Right renal cortex interstitium (tissue), 3 donors: ENCODE data around the gene HIVEP3. TPM values are rescaled to one million over a fixed set of nuclear protein-coding genes. Genes with fewer than 3 reads are reported as not detected.

Experiments
- DNase-seq, 3 donors: peaks; one replicate each; pipeline ENCODE4 v3.0.0-alpha.2; 2013; ENCODE audit warnings: low read depth in 3 of 3, low spot score in 2 of 3
- polyA plus RNA-seq, 3 donors: library from polyadenylated mRNA; unstranded; fragments of 120-200 nt; gene quantifications; one replicate each; pipeline ENCODE4 v1.2.1, GENCODE V29; 2013; ENCODE audit not compliant: insufficient read length in 3 of 3

The HIVEP3 gene
- polyA plus RNA-seq, 3 donors: 3.6 to 4.9 (median 4.0) TPM

- DNase-seq: no peak
Observed at GRCh38 chr1:41642922-41643821, 275.6 kb downstream of the HIVEP3 start.

GRCh38 chr1:41641941-41642527 lies 276.7 kb downstream of the HIVEP3 start:
- DNase-seq: no peak

- DNase-seq: no peak
Observed at GRCh38 chr1:41641475-41641814, 277.3 kb downstream of the HIVEP3 start.

GRCh38 chr1:41640756-41641474 lies 277.8 kb downstream of the HIVEP3 start:
- no peak for DNase-seq

- no peak for DNase-seq
Observed at GRCh38 chr1:41640141-41640751, 278.5 kb downstream of the HIVEP3 start.

- no peak for DNase-seq
Observed at GRCh38 chr1:41639332-41639936, 279.3 kb downstream of the HIVEP3 start.

- no peak for DNase-seq
Observed at GRCh38 chr1:41638086-41639024, 280.4 kb downstream of the HIVEP3 start.

- DNase-seq: no peak
Observed at GRCh38 chr1:41637367-41637766, 281.4 kb downstream of the HIVEP3 start.

- no peak for DNase-seq
Observed at GRCh38 chr1:41633764-41634163, 285.0 kb downstream of the HIVEP3 start.

GRCh38 chr1:41632781-41633575 lies 285.7 kb downstream of the HIVEP3 start:
- no peak for DNase-seq

GRCh38 chr1:41631971-41632370 lies 286.8 kb downstream of the HIVEP3 start:
- DNase-seq: no peak

- no peak for DNase-seq
Observed at GRCh38 chr1:41631154-41631553, 287.6 kb downstream of the HIVEP3 start.

- no peak for DNase-seq
Observed at GRCh38 chr1:41629571-41629970, 289.2 kb downstream of the HIVEP3 start.

- no peak for DNase-seq
Observed at GRCh38 chr1:41629141-41629540, 289.6 kb downstream of the HIVEP3 start.

GRCh38 chr1:41627491-41628280 lies 291.0 kb downstream of the HIVEP3 start:
- no peak for DNase-seq

GRCh38 chr1:41626616-41627375 lies 291.9 kb downstream of the HIVEP3 start:
- DNase-seq: no peak

- DNase-seq: no peak
Observed at GRCh38 chr1:41626146-41626545, 292.6 kb downstream of the HIVEP3 start.
